Hippocampal formation (tissue), 2 donors: ENCODE results near the gene PPP2R5B.

Experiments
- DNase-seq, 2 donors: peaks; one replicate each; lab custom pipeline; 2025; lab: John Stamatoyannopoulos, UW

PPP2R5B gene

DNA sequence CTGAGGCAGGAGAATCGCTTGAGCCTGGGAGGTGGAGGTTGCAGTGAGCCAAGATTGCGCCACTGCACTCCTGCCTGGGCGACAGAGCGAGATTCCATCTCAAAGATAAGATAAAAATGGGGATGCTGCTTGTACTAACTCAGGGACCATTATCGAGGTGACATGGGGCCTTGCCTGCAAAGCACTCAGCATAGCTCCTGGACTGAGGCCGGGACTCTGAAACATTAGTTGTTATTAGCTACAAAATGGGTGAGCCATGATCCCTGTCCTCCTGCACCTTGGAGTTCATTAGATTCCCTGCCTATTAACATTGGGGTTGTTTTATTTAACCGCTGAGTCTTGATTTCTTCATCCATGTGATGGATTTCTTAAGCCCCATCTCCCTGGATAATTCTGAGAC is 5.1 kb downstream of the PPP2R5B start:
- DNase-seq, result no peak

DNA sequence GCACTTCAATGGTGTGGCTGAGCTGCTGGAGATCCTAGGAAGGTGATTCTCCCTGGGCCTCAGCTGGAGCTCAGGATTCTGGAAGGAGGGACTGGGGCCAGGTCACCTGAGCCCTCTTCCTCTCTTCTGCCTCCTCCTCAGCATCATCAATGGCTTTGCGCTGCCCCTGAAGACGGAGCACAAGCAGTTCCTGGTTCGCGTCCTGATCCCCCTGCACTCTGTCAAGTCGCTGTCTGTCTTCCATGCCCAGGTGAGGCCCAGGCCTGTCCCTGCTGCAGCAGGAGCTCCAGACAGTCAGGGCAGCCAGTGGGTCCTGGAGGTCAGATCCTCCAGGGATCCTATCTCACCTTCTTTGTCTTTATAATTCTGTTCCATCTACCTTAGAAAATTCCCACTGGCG is 5.9 kb downstream of the PPP2R5B start:
- DNase-seq, result no peak

DNA sequence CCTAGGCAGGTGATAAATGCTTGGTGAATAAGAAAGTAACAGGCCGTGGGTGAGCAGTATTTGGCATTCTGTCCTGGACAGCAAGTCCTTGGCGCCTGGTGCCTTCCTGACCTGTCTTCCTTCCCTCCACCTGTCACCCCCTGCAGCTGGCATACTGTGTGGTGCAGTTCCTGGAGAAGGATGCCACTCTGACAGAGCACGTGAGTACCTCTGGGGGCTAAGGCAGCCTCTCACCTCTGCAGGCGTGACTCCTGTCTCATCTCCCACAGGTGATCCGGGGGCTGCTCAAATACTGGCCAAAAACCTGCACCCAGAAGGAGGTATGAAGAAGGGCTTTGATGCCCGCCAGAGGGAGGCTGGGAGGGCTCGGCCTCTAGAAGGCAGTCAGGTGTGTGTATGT is 6.8 kb downstream of the PPP2R5B start:
- DNase-seq, result no peak

DNA sequence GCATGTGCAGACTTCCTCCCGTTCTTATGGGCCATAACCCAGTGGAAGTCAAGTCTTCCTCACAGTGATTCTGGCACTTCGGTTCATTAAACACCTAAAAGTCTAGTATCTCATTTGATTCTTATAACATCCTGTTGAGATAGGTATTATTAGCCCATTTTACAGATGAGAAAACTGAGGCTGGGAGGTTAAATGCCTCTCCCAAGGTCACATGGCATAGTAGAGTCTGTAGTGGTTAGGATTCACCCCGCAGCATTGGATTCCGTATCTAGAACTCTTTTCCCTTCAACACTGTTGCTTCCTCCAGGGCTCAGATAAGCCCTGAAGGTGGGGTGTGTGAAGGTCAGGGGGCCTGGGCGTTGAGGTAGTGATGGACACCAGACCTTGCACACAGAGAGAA is 7.8 kb downstream of the PPP2R5B start:
- no peak for DNase-seq

DNA sequence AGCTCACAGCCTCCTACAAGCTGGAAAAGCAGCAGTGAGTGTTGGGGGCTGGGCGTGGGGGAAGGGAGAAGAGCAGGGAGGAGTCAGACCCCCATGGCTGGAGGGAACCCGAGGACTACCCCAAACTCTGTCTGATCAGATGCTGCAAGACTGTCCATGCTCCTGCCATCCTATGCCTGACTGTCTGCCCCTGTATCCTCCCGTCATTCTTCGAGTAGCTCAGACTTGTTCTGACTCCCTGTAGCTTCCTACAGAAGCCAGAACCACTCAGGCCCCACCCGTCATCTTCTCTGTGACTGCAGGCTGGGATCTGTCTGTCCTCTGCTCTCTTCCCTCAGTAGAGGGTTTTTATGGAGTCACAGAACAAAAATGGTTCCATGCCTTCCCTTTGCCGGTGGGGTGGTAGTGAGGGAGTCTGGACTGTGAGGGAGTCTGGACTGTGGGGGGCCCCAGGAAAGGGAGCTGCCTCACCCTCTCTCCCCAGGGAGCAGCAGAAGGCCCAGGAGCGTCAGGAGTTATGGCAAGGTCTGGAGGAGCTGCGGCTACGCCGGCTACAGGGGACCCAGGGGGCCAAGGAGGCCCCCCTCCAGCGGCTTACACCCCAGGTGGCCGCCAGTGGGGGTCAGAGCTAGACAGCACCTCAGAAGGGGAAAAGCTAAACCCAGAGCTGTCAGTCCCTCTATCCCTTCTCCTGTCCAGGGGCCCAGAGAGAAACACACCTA is 8.9 kb downstream of the PPP2R5B start:
- DNase-seq, result no peak

DNA sequence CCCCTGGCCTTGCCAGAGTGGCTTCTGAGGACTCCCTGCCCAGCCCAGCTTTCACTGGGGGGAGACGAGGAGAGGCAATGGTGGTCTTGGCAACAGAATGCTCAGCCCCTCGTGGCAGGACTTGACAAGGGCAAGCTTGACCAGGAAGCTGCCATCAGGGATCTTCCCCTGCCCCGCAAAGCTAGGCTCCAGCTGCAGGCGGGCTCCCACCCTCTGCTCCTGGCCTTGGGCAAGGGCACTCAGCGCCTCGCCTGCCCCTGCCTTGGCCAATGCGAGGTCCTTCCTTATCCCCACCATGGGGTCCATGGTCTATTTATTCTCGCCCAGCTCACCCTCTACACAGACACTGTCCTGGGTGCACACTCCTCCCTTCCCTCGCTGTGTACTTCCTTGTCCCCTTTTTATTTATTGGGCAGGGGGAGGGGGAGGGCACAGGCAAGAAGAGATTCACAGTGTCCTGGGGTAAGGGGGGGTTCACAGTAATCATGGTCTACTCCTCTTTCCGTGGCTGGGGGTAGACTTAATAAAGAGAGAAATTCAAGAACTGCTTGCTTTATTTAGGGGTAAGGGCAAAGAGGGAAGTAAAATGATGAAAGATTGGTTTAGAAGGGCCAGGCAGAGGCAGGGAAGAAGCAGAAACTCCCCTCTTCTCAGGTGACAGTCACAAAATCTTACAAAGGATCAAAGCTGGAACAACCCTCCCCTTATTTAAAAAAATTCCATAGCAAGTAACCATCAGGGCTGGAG is 9.6 kb downstream of the PPP2R5B start:
- DNase-seq, result no peak

DNA sequence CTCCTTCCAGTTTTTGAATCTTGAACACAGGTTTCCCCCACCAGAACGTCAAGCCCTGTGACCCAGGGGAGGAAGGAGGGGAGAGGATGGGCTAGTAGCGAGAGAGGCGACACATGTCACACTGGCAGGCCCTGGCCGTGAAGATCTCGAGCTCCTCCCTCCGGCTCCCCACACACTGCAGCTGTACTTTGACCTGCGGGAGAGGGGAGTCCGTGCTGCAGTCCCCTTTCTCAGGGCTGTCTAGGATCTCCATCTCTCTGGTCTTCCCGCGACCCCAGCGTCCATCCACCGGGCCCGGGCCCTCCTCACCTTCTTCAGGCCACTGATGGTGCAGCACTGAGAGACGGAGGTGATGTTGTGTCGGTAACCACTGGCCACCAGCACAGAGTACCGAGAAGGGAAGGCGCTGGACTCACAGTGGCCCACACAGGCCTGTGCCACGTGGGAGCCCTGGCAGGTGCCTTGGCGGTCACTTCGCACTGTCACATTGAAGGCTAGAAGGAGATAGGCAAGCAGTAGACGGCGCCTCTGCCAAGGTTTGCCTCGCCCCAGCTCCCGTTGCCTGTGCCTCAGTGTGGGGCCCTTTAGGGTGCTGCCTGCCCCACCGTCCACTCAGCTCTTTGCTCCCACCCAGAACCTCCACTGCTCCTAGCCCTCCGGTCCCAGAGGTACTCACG is 10.3 kb downstream of the PPP2R5B start:
- DNase-seq, result no peak

DNA sequence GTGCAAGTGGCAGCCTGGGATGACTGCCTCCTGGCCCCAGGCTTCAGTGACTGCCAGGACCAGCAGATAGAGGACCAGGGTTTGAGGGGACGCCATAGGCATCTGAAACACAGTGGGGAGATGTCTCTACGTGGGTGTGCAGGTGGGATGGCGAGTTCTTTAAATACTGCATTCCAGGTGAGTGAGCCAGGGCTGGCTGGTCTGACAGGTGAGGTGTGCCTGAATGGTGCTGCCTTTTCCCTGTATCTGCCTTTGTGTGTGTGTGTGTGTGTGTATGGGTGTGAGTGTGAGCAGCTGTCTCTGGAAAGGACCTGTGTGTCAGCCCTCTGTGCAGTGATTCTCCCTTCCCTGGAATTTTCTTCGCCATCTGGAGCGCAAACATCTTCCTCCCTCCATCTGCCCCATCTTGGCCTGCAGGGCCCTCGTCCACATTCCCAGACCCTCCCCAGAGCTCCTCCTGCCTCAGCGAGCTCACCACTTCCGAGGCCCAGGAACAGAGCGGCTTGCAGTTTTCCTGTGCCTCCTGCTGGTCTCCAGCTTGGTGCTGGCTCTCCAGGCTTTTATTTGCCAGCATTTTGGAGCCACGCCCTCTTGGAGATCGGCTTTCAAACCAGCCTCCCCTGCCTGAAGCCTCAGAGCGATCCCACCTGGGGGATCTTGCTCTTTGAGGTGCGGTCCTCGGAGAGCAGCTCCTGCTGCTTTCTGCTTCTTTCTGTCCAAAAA is 11.0 kb downstream of the PPP2R5B start, which contains the start of gene GPHA2:
Gene GPHA2 (minus strand): TSS at position 535 of the 723 bp plus-strand sequence. CDS start 433 bp downstream, at position 102.
- no peak for DNase-seq

DNA sequence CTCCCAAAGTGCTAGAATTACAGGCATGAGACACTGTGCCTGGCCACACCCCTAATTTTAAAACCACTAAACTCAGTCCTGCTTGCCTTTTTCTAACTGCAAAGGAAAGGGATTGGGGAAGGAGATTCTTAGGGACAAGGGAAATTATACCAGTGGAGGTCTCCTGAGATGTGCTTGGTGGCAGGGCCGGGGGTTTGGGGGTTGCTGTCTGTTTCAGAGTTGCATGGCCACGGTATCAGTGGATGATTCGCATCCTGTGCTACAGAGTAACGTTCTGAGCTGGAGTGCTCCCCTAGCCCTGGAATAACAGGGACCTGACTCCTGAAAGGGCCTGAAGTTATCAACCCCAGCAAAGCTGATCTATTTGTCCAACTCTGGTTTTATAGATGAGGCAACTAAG is 12.1 kb downstream of the PPP2R5B start:
- no peak for DNase-seq

DNA sequence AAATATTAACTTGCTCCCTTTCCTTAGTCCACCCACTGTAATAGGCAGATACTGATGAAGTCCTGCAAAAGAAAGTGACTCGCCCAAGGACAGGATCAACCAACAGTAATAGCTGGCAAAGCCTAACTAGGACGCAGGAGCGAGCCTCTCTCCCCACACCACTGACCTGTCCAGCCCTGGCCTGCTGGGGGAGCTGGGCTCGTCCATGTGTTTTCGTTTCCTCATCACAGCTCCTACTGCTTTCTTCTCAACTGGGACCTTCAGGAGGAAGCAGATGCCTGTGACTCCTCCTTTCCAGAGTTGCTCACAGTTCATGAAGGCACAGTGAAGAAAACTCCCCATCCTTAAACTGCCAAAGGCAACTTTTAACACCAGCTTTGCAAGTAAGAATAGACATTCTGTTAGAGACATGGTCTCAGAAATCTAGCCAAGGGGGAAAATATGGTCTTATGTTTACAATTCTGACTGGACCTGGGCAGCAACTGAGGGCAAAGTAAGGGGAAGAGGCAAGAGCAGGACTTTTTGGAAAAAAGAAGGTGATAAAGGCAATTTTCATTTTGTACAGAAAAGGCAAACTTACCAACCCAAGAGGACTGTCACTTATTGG is 22.8 kb downstream of the PPP2R5B start:
- no peak for DNase-seq

DNA sequence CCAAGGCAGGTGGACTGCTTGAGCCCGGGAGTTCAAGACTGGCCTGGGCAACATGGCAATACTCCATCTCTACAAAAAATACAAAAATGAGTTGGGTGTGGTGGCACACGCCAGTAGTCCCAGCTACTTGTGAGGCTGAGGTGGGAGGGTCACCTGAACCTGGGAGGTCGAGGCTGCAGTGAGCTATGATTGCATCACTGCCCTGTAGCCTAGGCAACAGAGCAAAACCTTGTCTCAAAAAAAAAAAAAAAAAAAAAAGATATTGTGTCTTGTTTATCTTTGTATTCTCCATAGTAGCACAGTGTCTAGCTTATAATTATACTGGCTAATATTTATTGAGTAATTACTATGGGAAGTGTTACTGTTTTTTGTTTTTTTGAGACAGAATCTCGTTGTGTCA is 27.0 kb downstream of the PPP2R5B start:
- DNase-seq, result no peak

DNA sequence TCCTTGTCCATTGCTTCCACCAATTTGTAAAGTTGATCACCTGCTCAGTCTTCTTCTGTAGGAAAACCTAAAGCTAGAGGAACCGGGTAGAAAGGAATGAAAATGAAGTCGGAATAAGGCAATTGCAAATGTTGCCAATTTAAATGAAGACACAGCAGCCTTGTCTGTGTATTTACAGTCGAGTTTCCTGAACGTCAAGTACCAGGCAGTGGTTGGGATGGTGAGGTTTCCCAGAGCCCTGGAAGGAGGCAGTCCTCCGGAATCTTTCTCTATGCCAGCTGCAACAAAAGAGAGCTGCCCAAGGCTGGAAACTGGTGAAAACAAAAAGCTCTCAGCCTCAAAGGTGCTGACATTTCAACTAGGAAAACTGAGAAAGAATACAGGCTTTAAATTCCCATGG is 29.7 kb downstream of the PPP2R5B start:
- no peak for DNase-seq

DNA sequence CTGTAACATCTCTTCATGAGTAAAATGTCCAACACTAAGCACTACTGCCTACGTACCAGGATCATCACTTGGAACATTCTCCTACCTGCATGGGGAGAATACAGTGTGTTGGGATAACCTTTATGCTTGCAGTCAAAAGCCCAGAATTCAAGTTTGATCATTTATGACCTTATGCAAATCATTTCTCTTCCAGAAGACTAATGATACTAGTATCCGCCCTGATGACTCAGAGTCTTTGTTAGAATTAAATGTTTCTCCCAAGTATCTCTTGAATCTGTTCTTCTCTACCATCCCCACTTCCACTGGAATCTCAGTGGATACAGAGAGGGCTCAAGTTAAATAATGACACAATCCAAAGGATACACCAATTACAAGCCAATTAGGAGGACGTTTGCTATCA is 35.0 kb downstream of the PPP2R5B start:
- no peak for DNase-seq

DNA sequence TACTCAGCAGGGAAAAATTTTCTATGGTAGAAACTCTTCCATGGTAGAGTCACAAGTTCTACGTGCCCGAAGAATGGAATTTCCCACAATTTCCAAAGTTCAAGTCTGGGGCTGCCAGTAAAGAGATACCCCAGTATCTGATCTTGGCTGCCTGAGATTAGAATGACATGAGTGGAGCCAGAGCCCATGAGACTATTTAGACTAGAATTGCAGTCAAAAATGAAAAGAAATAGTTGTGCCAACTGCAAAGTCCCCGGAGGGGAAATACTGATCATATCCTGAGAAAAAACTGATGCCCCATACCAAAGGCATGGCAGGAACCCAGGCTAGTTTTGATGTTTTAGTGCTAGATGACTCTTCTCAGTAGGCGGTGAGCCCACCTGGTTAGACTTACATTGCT is 36.2 kb downstream of the PPP2R5B start:
- DNase-seq, result no peak

DNA sequence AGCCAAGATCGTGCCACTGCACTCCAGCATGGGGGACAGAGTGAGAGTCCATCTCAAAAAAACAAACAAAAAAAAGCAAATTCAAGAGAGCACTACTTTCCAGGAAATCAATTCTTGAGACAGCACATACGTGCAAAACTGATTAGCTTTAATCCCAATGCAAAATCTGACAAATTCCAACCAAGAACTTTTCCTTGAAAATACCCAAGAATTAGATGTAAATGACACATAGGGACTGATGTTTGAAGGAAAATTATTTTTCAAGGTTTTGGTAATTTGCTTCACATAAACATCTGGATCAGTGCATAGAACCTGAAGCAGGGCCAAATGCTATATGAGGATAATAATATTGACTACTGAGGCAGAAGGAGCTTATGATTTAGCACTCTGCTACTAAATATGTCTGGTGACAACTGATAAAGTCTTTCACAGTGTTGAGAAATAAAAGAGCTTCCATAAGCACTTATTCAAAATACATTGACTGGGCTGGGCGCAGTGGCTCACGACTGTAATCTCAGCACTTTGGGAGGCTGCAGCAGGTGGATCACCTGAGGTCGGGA is 38.7 kb downstream of the PPP2R5B start:
- DNase-seq, result no peak

DNA sequence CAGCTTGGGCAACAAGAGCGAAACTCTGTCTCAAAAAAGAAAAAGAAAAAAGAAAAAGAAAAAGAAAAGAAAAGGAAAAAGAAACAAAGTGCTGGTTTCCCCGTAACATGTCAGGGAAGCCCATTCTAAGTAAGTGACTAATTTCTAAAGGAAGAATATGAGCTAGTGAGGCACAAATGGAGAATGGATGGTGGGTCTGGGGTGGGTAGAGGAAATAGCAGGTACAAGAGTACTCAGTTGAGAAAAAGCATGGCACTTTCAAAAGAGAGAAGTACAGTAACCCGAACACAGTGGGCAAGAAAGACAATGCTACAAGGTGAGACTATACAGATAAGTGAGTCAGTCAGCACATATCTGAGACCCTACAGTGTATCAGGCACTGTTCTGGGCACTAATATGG is 42.9 kb downstream of the PPP2R5B start:
- DNase-seq, result no peak

DNA sequence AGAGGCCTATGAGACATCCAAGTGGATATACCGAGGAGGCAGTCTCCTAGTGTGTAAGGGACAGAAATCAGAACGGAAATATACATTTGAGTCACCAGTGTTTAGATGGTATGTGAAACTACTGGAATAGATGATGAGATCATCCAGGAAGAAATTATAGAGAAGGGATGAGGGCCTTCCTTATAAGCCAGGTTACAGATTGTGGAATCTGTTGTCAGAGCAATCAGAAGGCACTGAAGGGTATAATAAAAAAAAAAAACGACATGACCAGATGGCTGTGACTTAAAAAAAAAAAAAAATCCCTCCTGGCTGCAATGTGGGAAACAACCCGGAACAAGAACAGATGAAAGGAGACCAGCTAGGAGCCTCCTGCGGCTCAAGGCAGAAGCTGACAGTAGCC is 44.7 kb downstream of the PPP2R5B start:
- no peak for DNase-seq

DNA sequence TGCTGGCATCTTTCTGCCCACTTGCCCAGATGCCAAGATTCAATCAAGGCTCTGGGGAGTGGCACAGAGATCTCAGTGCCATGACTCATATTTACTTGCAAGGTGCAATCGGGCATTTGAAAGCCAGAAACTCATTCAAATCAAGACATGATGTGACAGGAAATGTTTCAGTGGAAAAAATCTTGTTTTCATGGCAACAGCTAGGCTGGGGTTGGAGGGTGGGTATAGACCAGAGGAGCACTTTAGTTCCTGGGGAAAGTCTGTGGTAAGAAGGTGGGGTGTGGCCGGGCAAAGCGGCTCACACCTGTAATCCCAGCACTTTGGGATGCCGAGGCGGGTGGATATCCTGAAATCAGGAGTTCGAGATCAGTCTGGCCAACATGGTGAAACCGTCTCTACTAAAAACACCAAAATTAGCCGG is 46.3 kb downstream of the PPP2R5B start:
- no peak for DNase-seq

DNA sequence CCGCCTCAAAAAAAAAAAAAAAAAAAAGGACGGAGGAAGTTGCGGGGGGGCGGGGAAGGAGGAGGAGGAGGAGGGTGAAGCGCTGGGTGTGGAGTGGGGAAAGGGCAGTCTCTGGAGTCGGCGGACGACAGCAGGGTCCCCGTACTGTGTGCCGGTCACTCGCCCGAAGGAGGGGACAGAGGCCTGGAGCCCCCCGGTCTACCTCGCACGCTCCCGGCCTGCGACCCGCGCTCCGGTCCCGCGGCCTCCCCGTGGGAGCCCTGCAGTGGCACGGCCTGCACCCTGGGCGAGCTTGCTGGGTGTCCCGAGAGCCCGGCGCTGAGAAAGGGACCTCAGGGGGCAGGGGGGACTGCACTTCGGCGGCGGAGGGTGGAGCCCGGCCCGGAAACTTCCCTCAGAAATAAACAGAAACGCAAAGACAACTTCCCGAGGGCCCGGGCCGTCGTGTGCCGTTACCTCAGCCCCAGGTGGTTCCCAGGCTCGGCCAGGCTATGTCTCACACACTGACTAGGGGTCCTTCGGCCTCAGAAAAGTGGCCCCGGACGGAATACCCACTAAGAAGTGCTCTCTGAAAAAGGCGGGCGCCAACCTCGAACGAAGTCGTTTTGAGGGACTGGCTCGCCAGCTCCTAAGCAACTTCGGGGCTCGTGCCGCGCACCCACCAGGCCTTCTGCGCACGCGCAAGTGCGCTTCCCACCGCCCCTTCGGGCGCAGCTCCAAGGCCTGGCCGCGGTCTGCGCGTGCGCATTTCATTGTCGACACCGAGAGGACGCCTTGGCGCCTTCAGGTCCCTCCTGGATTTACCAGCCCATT is 47.1 kb downstream of the PPP2R5B start, which contains the start of gene MAJIN:
Gene MAJIN (minus strand): TSS at position 688 of the 813 bp plus-strand sequence. CDS start 12,703 bp downstream, outside the sequence.
- DNase-seq, result peak in 1 of 2 donors; percentile 54

DNA sequence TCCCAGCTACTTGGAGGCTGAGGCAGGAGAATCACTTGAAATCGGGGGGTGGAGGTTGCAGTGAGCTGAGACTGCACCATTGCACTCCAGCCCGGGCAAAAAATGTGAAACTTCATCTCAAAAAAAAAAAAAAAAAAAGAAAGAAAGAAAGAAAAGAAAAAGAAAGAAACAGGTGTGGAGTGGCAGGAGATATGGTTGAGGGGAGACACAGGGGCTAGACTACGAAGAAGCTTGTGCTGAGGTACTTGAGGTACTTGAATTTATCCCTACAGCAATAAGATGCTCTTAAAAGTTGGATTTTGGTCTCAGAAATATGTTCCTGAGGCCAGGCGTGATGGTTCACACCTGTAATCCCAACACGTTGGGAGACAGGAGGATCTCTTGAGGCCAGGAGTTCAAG is 49.6 kb downstream of the PPP2R5B start:
- no peak for DNase-seq
